ENCODE data around the gene UBXN11. TPM values are rescaled to one million over a fixed set of nuclear protein-coding genes. Genes with fewer than 3 reads are reported as not detected.

UBXN11 gene
- total and polyA plus RNA-seq, 3 donors from 2014 or later: 39.7 to 65.9 (median 51.7) TPM

GRCh38 chr1:26353210-26353859 is 46.9 kb upstream of the UBXN11 start:
- intact Hi-C loops (cut with DNase I; ENCODE audit: low total_unique reads): no loop called here
- Histone ChIP-seq H3K4me1 (no peaks in the 10 kb centered on the region), H3K27me3 (no peaks in the 10 kb centered on the region)

DNA sequence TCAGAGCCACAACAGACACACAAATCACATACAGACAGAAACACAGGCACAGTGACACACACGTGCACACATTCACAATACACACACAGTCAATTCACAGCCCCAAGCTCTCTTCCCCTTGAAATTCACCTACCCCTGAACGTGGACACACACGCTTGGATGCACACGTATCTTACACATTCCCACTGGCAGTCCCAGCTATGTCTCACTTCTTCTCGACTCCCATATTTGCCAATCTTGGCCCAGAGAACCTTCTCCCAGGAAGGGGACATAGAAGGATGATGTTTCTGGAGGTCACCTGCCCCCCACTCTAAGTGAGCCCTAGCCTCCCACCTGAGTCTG is 45.9 kb upstream of the UBXN11 start:
- no peaks in the 10 kb centered on the region for H3K36me3 ChIP-seq (ENCODE audit: low read depth, missing control alignments)
- TF ChIP-seq POLR2A (IDR thresholded peaks at IDR 0.05): no peak
- TF ChIP-seq CTCF (IDR thresholded peaks at IDR 0.05): no peak
- intact Hi-C loops (cut with DNase I; ENCODE audit: low total_unique reads): no loop called here
- no peak for DNase-seq
- no peak overlapping the region for H3K27ac ChIP-seq
- no peaks in the 10 kb centered on the region for H3K4me1 ChIP-seq
- WGBS, 2 donors: 82 to 84% methylated on average over 5 of the region's 5 CpGs
- H3K4me3 ChIP-seq: no peak overlapping the region
- H3K9me3 ChIP-seq: no peaks in the 10 kb centered on the region
- no peaks in the 10 kb centered on the region for H3K27me3 ChIP-seq

More at GRCh38 chr1:26353210-26353859, 46.9 kb upstream of the UBXN11 start:
- Histone ChIP-seq H3K36me3 (ENCODE audit: low read depth, missing control alignments) (no peaks in the 10 kb centered on the region), H3K4me3 (no peak overlapping the region), H3K27ac (no peak overlapping the region), H3K9me3 (no peaks in the 10 kb centered on the region)
- WGBS, 2 donors: 77 to 85% methylated on average over 4 of the region's 4 CpGs
- DNase-seq: no peak
- no peak for TF ChIP-seq CTCF (IDR thresholded peaks at IDR 0.05)
- TF ChIP-seq POLR2A (IDR thresholded peaks at IDR 0.05): no peak

- 85% methylated on average over 9 to 12 of the region's 12 CpGs for WGBS, 2 donors
- no peak for DNase-seq
- no peak overlapping the region for H3K4me3 ChIP-seq
- no peak for TF ChIP-seq POLR2A (IDR thresholded peaks at IDR 0.05)
- no peak for TF ChIP-seq CTCF (IDR thresholded peaks at IDR 0.05)
- H3K4me1 ChIP-seq: no peaks in the 10 kb centered on the region
- H3K9me3 ChIP-seq: no peaks in the 10 kb centered on the region
- no peaks in the 10 kb centered on the region for H3K36me3 ChIP-seq (ENCODE audit: low read depth, missing control alignments)
- intact Hi-C loops (cut with DNase I; ENCODE audit: low total_unique reads): no loop called here
- H3K27me3 ChIP-seq: no peaks in the 10 kb centered on the region
- H3K27ac ChIP-seq: no peak overlapping the region
Measured at GRCh38 chr1:26351590-26352337, 45.3 kb upstream of the UBXN11 start.

DNA sequence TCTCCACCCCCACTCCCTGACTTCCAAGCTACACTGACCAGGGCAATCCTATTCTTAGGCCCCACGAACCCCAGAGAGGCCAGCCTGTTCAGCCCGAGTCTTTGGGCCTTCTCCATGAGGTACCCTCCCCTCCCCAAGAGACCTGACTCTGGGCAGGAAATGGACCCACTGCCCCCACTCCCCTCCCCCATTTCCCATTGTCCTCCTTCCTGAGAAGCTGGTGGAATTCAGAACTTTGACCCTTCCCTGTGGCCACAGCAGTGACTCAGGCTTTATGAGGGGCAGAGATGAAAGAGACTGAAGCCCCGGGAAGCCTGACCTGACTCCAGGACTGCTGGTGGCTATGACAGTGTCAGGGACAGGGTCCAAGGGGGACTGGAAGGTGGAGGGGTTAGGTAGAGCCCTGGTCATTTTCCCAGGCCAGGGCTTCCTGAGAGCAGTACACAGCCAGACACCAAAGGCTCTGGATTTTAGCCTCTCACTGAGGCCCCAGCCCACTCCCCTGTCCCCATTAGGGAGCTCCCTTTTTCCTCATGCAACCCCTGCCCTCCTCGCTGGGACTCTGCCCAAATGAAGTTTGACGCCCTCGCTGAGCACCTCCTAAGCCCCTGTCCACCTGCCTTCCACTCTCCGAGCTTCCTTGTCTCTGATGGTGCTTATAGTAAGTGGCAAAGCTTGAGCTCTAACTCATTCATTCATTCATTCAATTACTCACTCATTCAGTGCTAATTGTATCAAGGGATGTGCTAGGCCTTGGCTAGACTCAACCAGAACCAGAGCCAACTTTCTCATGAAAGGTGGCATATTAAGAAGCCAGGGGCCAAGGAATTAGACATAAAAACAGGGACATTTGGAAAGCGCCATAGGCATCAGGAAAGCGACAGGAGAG is 44.5 kb upstream of the UBXN11 start:
- H3K27me3 ChIP-seq: no peaks in the 10 kb centered on the region
- 79 to 81% methylated on average over 8 to 9 of the region's 9 CpGs for WGBS, 2 donors
- H3K36me3 ChIP-seq (ENCODE audit: low read depth, missing control alignments): no peaks in the 10 kb centered on the region
- H3K4me3 ChIP-seq: no peak overlapping the region
- no peaks in the 10 kb centered on the region for H3K9me3 ChIP-seq
- intact Hi-C loops (cut with DNase I; ENCODE audit: low total_unique reads): no loop called here
- TF ChIP-seq CTCF (IDR thresholded peaks at IDR 0.05) (no peak), POLR2A (IDR thresholded peaks at IDR 0.05) (no peak)
- DNase-seq: no peak
- H3K27ac ChIP-seq: no peak overlapping the region
- H3K4me1 ChIP-seq: no peaks in the 10 kb centered on the region
